Transverse colon (tissue), 4 donors: Measurements from ENCODE around the gene TIE1. TPM values are rescaled to one million over a fixed set of nuclear protein-coding genes. Genes with fewer than 3 reads are reported as not detected.

Source experiments
- DNase-seq: peaks from one replicate; pipeline ENCODE4 v3.0.0-alpha.2; 2019
- H3K27ac ChIP-seq, 4 donors: fragments of 200-600 bp; sonication (generic); 2 replicates each; pipeline ENCODE4 v1.5.1; 2016 to 2018; ENCODE audit warnings: inconsistent platforms in 4 of 4
- H3K27me3 ChIP-seq: fragments of 200-600 bp; sonication (generic); 2 replicates; pipeline ENCODE4 v1.5.1; 2017; ENCODE audit warnings: inconsistent platforms
- H3K36me3 ChIP-seq, 4 donors: fragments of 200-600 bp; sonication (generic); 2 replicates each; pipeline ENCODE4 v1.5.1; 2017 to 2019; ENCODE audit warnings: inconsistent platforms in 4 of 4
- H3K4me1 ChIP-seq, 4 donors: fragments of 200-600 bp; sonication (generic); 2 replicates each; pipeline ENCODE4 v1.5.1; 2017 to 2020; ENCODE audit warnings: inconsistent platforms in 4 of 4
- H3K4me3 ChIP-seq, 4 donors: fragments of 200-600 bp; sonication (generic); 1 replicate in 1 of 4; 2 replicates in 3 of 4; pipeline versions ENCODE4 v1.5.1 to v1.6.1; 2017 to 2019; ENCODE audit warnings: inconsistent platforms in 4 of 4
- H3K9me3 ChIP-seq, 2 donors: fragments of 200-600 bp; sonication (generic); 2 replicates each; pipeline ENCODE4 v1.5.1; 2017 to 2019; ENCODE audit warnings: inconsistent platforms in 2 of 2
- EP300 ChIP-seq: sonication (generic); formaldehyde crosslinking; IDR thresholded peaks from one replicate; pipeline ENCODE4 v1.6.1; 2017; ENCODE audit warnings: antibody characterized with exemption, low read depth
- POLR2A ChIP-seq: fragments of 450-650 bp; IDR thresholded peaks from one replicate; pipeline ENCODE4 v1.6.1; 2016; ENCODE audit warnings: antibody characterized with exemption, mild to moderate bottlenecking, moderate library complexity
- POLR2AphosphoS5 ChIP-seq, 3 donors: sonication (generic); formaldehyde crosslinking; IDR thresholded peaks; one replicate each; pipeline ENCODE4 v1.6.1; 2016; ENCODE audit warnings: antibody characterized with exemption in 3 of 3
- WGBS, 2 donors: methylation state at CpG; one replicate each; pipeline ENCODE4 v1.1.5; 2018; ENCODE audit warnings: low coverage in 1 of 2; 5-methylcytosine and 5-hydroxymethylcytosine counted together
- in situ Hi-C, 4 donors: fragments of 200-750 bp; cut with MboI; loops; one replicate each; pipeline versions ENCODE4 v1.15.0 to v1.15.1; 2017; ENCODE audit warnings: low sequenced_read_pairs in 3 of 4, low pct_ligation_motif_present in 1 of 4, low pct_unique_long_range_greater_than_20kb in 1 of 4
- intact Hi-C: fragments of 100-400 bp; cut with DNase I; formaldehyde crosslinking; loops from one replicate; pipeline ENCODE4 v1.15.1; 2023; ENCODE audit warnings: low total_unique reads
- total RNA-seq, 4 donors: library from RNA; depleted of rRNA; stranded (reverse); fragments of >200 nt; gene quantifications; one replicate each; pipeline ENCODE4 v1.1.0, GENCODE V29; 2016
- TF ChIP-seq, protein P1 (sequence below), 5 experiments: fragments of 200-600 bp in 3 of 5; fragments of 450-650 bp in 2 of 5; sonication (generic) in 3 of 5; IDR thresholded peaks; 1 replicate in 2 of 5; 2 replicates in 3 of 5; pipeline ENCODE4 v1.5.1; 2016 to 2017; ENCODE audit warnings: antibody characterized with exemption in 5 of 5, inconsistent platforms in 3 of 5, mild to moderate bottlenecking in 2 of 5, moderate library complexity in 1 of 5

TIE1 gene
- total RNA-seq, 4 donors from 2014 or later = 2.4 to 7.8 (median 5.3) TPM

DNA sequence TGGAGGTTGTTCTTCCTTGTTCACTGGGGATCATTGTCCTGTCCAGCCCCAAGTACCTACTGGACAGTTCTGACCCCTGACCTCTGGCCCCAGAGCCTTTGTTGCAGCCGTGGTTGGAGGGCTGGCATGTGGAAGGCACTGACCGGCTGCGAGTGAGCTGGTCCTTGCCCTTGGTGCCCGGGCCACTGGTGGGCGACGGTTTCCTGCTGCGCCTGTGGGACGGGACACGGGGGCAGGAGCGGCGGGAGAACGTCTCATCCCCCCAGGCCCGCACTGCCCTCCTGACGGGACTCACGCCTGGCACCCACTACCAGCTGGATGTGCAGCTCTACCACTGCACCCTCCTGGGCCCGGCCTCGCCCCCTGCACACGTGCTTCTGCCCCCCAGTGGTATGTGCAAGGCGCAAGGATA, 11.4 kb downstream of the TIE1 start:
- WGBS, 2 donors = 94% methylated on average over 19 of the region's 19 CpGs; no CpG with 5 or more reads in 1 of the 2 donors
- Histone ChIP-seq H3K36me3 (no peaks in the 10 kb centered on the region), H3K27me3 (no peaks in the 10 kb centered on the region), H3K4me1 (peaks cover 0 to 13% (median 7%) of the 10 kb centered on the region in 4 donors), H3K9me3 (no peaks in the 10 kb centered on the region), H3K27ac (no peak overlapping the region), H3K4me3 (no peak overlapping the region)
- TF ChIP-seq, protein P1, sequence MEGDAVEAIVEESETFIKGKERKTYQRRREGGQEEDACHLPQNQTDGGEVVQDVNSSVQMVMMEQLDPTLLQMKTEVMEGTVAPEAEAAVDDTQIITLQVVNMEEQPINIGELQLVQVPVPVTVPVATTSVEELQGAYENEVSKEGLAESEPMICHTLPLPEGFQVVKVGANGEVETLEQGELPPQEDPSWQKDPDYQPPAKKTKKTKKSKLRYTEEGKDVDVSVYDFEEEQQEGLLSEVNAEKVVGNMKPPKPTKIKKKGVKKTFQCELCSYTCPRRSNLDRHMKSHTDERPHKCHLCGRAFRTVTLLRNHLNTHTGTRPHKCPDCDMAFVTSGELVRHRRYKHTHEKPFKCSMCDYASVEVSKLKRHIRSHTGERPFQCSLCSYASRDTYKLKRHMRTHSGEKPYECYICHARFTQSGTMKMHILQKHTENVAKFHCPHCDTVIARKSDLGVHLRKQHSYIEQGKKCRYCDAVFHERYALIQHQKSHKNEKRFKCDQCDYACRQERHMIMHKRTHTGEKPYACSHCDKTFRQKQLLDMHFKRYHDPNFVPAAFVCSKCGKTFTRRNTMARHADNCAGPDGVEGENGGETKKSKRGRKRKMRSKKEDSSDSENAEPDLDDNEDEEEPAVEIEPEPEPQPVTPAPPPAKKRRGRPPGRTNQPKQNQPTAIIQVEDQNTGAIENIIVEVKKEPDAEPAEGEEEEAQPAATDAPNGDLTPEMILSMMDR (IDR thresholded peaks at IDR 0.05) = no peak
- TF ChIP-seq POLR2AphosphoS5 (IDR thresholded peaks at IDR 0.05) (no peak), EP300 (no peak), POLR2A (no peak)
- in situ Hi-C loops = no loop called here
- DNase-seq = no peak
- intact Hi-C loops = no loop called here

DNA sequence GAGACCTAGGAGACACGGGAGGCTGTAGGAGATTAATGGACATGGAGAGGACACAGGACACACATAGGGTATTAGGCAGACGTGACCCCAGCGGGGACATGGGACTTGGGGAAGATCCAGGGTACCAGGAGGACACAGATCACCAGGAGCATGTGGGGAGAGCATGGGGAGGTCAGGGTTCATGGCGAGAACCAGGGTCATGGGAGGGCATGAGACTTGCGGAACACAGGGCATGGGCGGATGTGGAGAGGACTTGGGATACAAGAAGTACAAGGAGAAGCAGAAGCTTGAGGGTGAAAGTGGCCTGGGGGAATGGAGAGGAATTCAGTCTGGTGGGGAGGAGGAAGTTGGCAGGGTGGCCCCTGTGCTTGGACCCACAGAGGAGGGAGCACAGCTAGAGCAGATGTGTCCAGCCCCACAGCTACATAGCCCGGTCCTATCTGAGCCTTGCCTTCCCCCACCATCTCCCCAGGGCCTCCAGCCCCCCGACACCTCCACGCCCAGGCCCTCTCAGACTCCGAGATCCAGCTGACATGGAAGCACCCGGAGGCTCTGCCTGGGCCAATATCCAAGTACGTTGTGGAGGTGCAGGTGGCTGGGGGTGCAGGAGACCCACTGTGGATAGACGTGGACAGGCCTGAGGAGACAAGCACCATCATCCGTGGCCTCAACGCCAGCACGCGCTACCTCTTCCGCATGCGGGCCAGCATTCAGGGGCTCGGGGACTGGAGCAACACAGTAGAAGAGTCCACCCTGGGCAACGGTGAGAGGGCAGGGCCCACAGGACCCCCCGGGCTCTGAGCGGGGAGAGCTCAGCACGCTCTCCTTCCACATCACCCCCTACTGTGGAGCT, 12.1 kb downstream of the TIE1 start:
- Histone ChIP-seq H3K27me3 (no peaks in the 10 kb centered on the region), H3K36me3 (no peaks in the 10 kb centered on the region), H3K4me3 (no peak overlapping the region), H3K4me1 (peaks cover 0 to 13% (median 7%) of the 10 kb centered on the region in 4 donors), H3K9me3 (no peaks in the 10 kb centered on the region), H3K27ac (no peak overlapping the region)
- intact Hi-C loops = no loop called here
- no peak for TF ChIP-seq EP300
- TF ChIP-seq POLR2A = no peak
- no peak for TF ChIP-seq POLR2AphosphoS5 (IDR thresholded peaks at IDR 0.05)
- TF ChIP-seq, protein P1 (IDR thresholded peaks at IDR 0.05) = no peak
- DNase-seq = no peak
- 90 to 92% methylated on average over 2 to 24 of the region's 24 CpGs for WGBS, 2 donors
- in situ Hi-C loops = no loop called here

DNA sequence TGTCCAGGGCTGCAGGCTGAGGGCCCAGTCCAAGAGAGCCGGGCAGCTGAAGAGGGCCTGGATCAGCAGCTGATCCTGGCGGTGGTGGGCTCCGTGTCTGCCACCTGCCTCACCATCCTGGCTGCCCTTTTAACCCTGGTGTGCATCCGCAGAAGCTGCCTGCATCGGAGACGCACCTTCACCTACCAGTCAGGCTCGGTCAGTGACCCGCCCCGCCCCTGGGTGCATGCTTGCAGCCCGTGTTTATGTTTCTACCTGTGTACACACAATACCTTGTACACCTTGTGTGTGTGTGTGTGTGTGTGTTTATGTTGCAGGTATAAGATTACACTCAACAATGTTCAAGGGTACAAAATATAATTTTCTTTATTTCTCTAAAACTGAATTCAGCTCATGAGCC, 13.0 kb downstream of the TIE1 start:
- WGBS, 2 donors = 56% methylated on average over 10 of the region's 10 CpGs; no CpG with 5 or more reads in 1 of the 2 donors

DNA sequence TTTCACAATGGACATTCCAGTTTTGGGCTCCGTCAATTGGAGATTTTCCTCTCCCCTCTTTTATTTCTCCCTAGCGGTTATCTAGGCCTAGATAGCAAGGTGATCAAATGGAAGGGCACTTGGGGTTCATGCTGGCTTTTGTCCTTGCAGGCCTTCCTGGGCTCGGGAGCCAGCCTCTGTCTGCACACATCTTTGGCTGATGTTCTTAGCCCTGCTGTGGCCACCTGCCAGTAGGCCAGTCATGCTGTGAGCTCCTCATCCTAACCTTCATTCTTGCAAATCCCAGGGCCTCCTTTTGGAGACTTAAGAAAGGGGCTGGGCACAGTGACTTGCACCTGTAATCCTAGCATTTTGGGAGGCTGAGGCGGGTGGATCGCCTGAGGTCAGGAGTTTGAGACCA, 13.5 kb downstream of the TIE1 start:
- 97% methylated on average over 5 of the region's 5 CpGs; no CpG with 5 or more reads in 1 of the 2 donors for WGBS, 2 donors
- DNase-seq = no peak
- Histone ChIP-seq H3K36me3 (no peaks in the 10 kb centered on the region), H3K9me3 (no peaks in the 10 kb centered on the region), H3K27ac (no peak overlapping the region), H3K27me3 (no peaks in the 10 kb centered on the region), H3K4me3 (no peak overlapping the region), H3K4me1 (peaks cover 0 to 13% (median 7%) of the 10 kb centered on the region in 4 donors)
- in situ Hi-C loops (no loop called here), intact Hi-C loops (no loop called here)
- TF ChIP-seq EP300 = no peak
- TF ChIP-seq, protein P1 (IDR thresholded peaks at IDR 0.05) = no peak
- TF ChIP-seq POLR2AphosphoS5 (IDR thresholded peaks at IDR 0.05) = no peak
- TF ChIP-seq POLR2A = no peak

More for the DNA sequence above, 13.0 kb downstream of the TIE1 start:
- peak; percentile 84 for DNase-seq
- Histone ChIP-seq H3K4me1 (peaks cover 0 to 13% (median 7%) of the 10 kb centered on the region in 4 donors), H3K27me3 (no peaks in the 10 kb centered on the region), H3K36me3 (no peaks in the 10 kb centered on the region), H3K9me3 (no peaks in the 10 kb centered on the region), H3K27ac (no peak overlapping the region), H3K4me3 (no peak overlapping the region)
- intact Hi-C loops (no loop called here), in situ Hi-C loops (no loop called here)
- TF ChIP-seq POLR2AphosphoS5 (IDR thresholded peaks at IDR 0.05) (peak in 2 of 3 donors; percentile 12 to 36), EP300 (no peak)
